SK-N-SH (cell line): ENCODE data around the gene DNAJC2. TPM values are rescaled to one million over a fixed set of nuclear protein-coding genes. Genes with fewer than 3 reads are reported as not detected.

Experiments used
- CTCF ChIA-PET: fragments of 300-600, 350-600 bp; formaldehyde crosslinking; extraction: SDS; loops from one replicate; lab custom pipeline; 2021; lab: Yijun Ruan, JAX
- POLR2A ChIA-PET: fragments of 350-600 bp; sonication (Branson Sonifier 250); formaldehyde crosslinking; extraction: SDS; loops from one replicate; lab custom pipeline; 2020; ENCODE audit warnings: antibody characterized with exemption, inconsistent platforms; lab: Yijun Ruan, JAX
- DNase-seq: peaks from one replicate; pipeline ENCODE4 v3.0.0; 2012
- H2AFZ ChIP-seq: fragments of 200-600 bp; sonication (generic); 2 replicates; pipeline ENCODE4 v1.8.1; 2016; ENCODE audit warnings: antibody characterized with exemption, mild to moderate bottlenecking, low read depth
- H3F3A ChIP-seq: fragments of 200-600 bp; sonication (generic); replicated peaks from 2 replicates; pipeline ENCODE3; 2016; ENCODE audit warnings: antibody characterized with exemption, mild to moderate bottlenecking; ENCODE audit not compliant: insufficient read depth
- H3K27ac ChIP-seq, 2 experiments: fragments of 200-500 bp in 1 of 2; fragments of 200-600 bp in 1 of 2; sonication (Bioruptor generic) in 1 of 2; sonication (generic), shearing (Covaris generic) in 1 of 2; 2 replicates each; pipeline versions ENCODE4 v1.5.1 to v1.6.1; 2014 to 2016; ENCODE audit warnings: low read depth in 2 of 2, inconsistent platforms in 1 of 2, low read length in 1 of 2, mild to moderate bottlenecking in 1 of 2, mixed read lengths in 1 of 2
- H3K27me3 ChIP-seq: fragments of 200-600 bp; sonication (generic), shearing (Covaris generic); 2 replicates; pipeline ENCODE4 v1.6.1; 2016; ENCODE audit warnings: mixed run types; ENCODE audit not compliant: insufficient read depth
- H3K36me3 ChIP-seq, 2 experiments: fragments of 200-500 bp in 1 of 2; fragments of 200-600 bp in 1 of 2; sonication (Bioruptor generic) in 1 of 2; sonication (generic) in 1 of 2; replicated peaks in 1 of 2; 2 replicates each; pipeline versions ENCODE3 to v1.5.1; 2014 to 2016; ENCODE audit warnings: low read length in 1 of 2, mild to moderate bottlenecking in 1 of 2; ENCODE audit not compliant: insufficient read depth in 2 of 2, control insufficient read depth in 1 of 2
- H3K4me1 ChIP-seq, 2 experiments: fragments of 200-500 bp in 1 of 2; fragments of 200-600 bp in 1 of 2; sonication (Bioruptor generic) in 1 of 2; sonication (generic), shearing (Covaris generic) in 1 of 2; 2 replicates each; pipeline versions ENCODE4 v1.5.1 to v1.6.1; 2014 to 2016; ENCODE audit warnings: low read depth in 1 of 2, low read length in 1 of 2, mixed run types in 1 of 2; ENCODE audit not compliant: insufficient read depth in 2 of 2, control insufficient read depth in 1 of 2
- H3K4me2 ChIP-seq: fragments of 200-600 bp; sonication (generic), shearing (Covaris generic); 2 replicates; pipeline ENCODE4 v1.6.1; 2017; ENCODE audit warnings: mixed run types
- H3K4me3 ChIP-seq, 2 experiments: fragments of 200-500 bp in 1 of 2; fragments of 200-600 bp in 1 of 2; sonication (Bioruptor generic) in 1 of 2; sonication (generic), shearing (Covaris generic) in 1 of 2; 2 replicates each; pipeline versions ENCODE4 v1.5.1 to v1.8.1; 2014 to 2016; ENCODE audit warnings: low read depth in 2 of 2, inconsistent platforms in 1 of 2, low read length in 1 of 2, mild to moderate bottlenecking in 1 of 2, mixed read lengths in 1 of 2, moderate library complexity in 1 of 2
- H3K79me2 ChIP-seq: fragments of 200-600 bp; sonication (generic); 2 replicates; pipeline ENCODE4 v1.8.1; 2017; ENCODE audit warnings: mild to moderate bottlenecking; ENCODE audit not compliant: insufficient read depth
- H3K9ac ChIP-seq: fragments of 200-600 bp; sonication (generic); 2 replicates; pipeline ENCODE4 v1.6.1; 2017; ENCODE audit warnings: mixed run types
- H3K9me2 ChIP-seq: fragments of 200-600 bp; sonication (generic); 2 replicates; pipeline ENCODE4 v1.6.1; 2017; ENCODE audit warnings: mixed run types
- H3K9me3 ChIP-seq: fragments of 200-600 bp; sonication (generic); 2 replicates; pipeline ENCODE4 v1.6.1; 2017; ENCODE audit warnings: mixed run types, mild to moderate bottlenecking, moderate library complexity
- H4K20me1 ChIP-seq: fragments of 200-600 bp; sonication (generic); 2 replicates; pipeline ENCODE4 v1.6.1; 2017; ENCODE audit warnings: mild to moderate bottlenecking, mixed run types; ENCODE audit not compliant: insufficient read depth
- CHD2 ChIP-seq: fragments of 150-350 bp; IDR thresholded peaks from 2 replicates; pipeline ENCODE4 v1.6.1; 2018; ENCODE audit warnings: low read length; ENCODE audit not compliant: partially characterized antibody
- ELF1 ChIP-seq: IDR thresholded peaks from 2 replicates; pipeline ENCODE4 v1.4.0; 2012
- EZH2phosphoT487 ChIP-seq: fragments of 200-600 bp; sonication (generic); IDR thresholded peaks from 2 replicates; pipeline ENCODE4 v1.6.1; 2017; ENCODE audit warnings: low read depth, mixed run types, mild to moderate bottlenecking, antibody characterized with exemption, moderate library complexity, borderline replicate concordance
- FOSL2 ChIP-seq: IDR thresholded peaks from 2 replicates; pipeline ENCODE4 v1.4.0; 2012; ENCODE audit warnings: low read depth, mild to moderate bottlenecking, moderate library complexity, borderline replicate concordance
- FOXJ3 ChIP-seq: sonication (generic); formaldehyde crosslinking; IDR thresholded peaks from 2 replicates; pipeline ENCODE4 v1.5.1; 2020; ENCODE audit warnings: mild to moderate bottlenecking, missing genetic modification reagents
- GATA2 ChIP-seq: sonication (generic); formaldehyde crosslinking; IDR thresholded peaks from 2 replicates; pipeline ENCODE4 v1.5.0; 2020; ENCODE audit warnings: mild to moderate bottlenecking, missing genetic modification reagents
- MXI1 ChIP-seq: IDR thresholded peaks from 2 replicates; pipeline ENCODE4 v1.6.1; 2012; ENCODE audit warnings: mild to moderate bottlenecking, low read depth, low read length, improper control_type of control experiment
- NFIC ChIP-seq: IDR thresholded peaks from 2 replicates; pipeline ENCODE4 v1.4.0; 2012; ENCODE audit warnings: borderline replicate concordance
- RAD21 ChIP-seq: IDR thresholded peaks from 2 replicates; pipeline ENCODE4 v1.6.1; 2012; ENCODE audit warnings: mild to moderate bottlenecking, low read length
- RCOR1 ChIP-seq: fragments of 150-350 bp; IDR thresholded peaks from 2 replicates; pipeline ENCODE4 v1.6.1; 2017; ENCODE audit warnings: antibody characterized with exemption, low read length
- RFX5 ChIP-seq: IDR thresholded peaks from 2 replicates; pipeline ENCODE4 v1.6.1; 2012; ENCODE audit warnings: mild to moderate bottlenecking, improper control_type of control experiment, low read length
- RXRA ChIP-seq: IDR thresholded peaks from 2 replicates; pipeline ENCODE4 v1.4.0; 2012; ENCODE audit warnings: low read depth, mild to moderate bottlenecking, borderline replicate concordance
- YY1 ChIP-seq: IDR thresholded peaks from 2 replicates; pipeline ENCODE4 v1.4.0; 2012; ENCODE audit warnings: low read depth, mild to moderate bottlenecking
- WGBS: methylation state at CpG from one replicate; pipeline ENCODE4 v1.1.6; 2017; ENCODE audit warnings: low lambda C conversion rate; 5-methylcytosine and 5-hydroxymethylcytosine counted together
- polyA plus RNA-seq, 3 experiments: library from polyadenylated mRNA; depleted of rRNA; stranded (reverse); fragments of >200 nt; gene quantifications; 2 replicates each; pipeline ENCODE4 v1.2.3, GENCODE V29; 2012
- TF ChIP-seq, protein P1 (sequence below): fragments of 200-600 bp; sonication (generic); IDR thresholded peaks from 2 replicates; pipeline ENCODE4 v1.6.1; 2017; ENCODE audit warnings: antibody characterized with exemption, mild to moderate bottlenecking, moderate library complexity
- TF ChIP-seq, protein P2 (sequence below): IDR thresholded peaks from 2 replicates; pipeline ENCODE4 v1.4.0; 2012; ENCODE audit warnings: low read depth, borderline replicate concordance
- TF ChIP-seq, protein P3 (sequence below): IDR thresholded peaks from 2 replicates; pipeline ENCODE4 v1.4.0; 2012; ENCODE audit warnings: low read depth, borderline replicate concordance
- TF ChIP-seq, protein P4 (sequence below): IDR thresholded peaks from 2 replicates; pipeline ENCODE4; 2012
- TF ChIP-seq, protein P5 (sequence below): fragments of 150-350 bp; IDR thresholded peaks from 2 replicates; pipeline ENCODE4 v1.6.1; 2016; ENCODE audit warnings: mild to moderate bottlenecking, low read depth, low read length
- TF ChIP-seq, protein P6 (sequence below): IDR thresholded peaks from 2 replicates; pipeline ENCODE4 v1.4.0; 2012; ENCODE audit warnings: low read depth

The DNAJC2 gene
- polyA plus RNA-seq, 1 of the 3 experiments (the other 2 are of a cell fraction): 18.9 TPM

DNA sequence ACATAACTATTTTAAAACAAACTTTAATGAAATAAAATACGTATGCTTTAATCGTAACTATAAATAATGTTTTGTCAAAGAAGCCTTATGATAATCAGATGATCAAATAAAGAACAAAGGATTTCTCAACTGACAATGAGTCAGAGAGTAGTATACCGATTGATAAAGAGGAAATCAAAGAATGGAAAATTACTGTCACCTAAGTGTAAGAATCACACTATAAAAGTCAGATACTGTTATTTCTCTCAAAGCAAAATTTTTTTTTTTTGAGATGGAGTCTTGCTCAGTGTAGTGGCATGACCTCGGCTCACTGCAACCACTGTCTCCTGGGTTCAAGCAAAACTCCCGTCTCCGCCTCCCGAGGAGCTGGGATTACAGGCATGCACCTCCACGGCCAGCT is 18.8 kb downstream of the DNAJC2 start:
- peaks cover 64 to 80% of the 10 kb centered on the region in 2 experiments for H3K36me3 ChIP-seq
- ChIA-PET POLR2A (no interaction called here), CTCF (interaction anchor here (1.3 to 1.7 kb wide), 2 partner anchors 15 to 81 kb away, joined by 3 to 4 read pairs; no protein-coding TSS in a partner anchor)
- peaks cover 15% of the 10 kb centered on the region; the same call in 1 of the 2 replicates for H3K79me2 ChIP-seq
- no peak overlapping the region for H3K4me3 ChIP-seq
- no peaks in the 10 kb centered on the region for H4K20me1 ChIP-seq
- H3K4me2 ChIP-seq: no peak overlapping the region
- H3K9me2 ChIP-seq: no peaks in the 10 kb centered on the region
- no peaks in the 10 kb centered on the region for H3K27me3 ChIP-seq
- no peaks in the 10 kb centered on the region for H3K4me1 ChIP-seq
- no peaks in the 10 kb centered on the region for H3K9me3 ChIP-seq
- no peak overlapping the region for H3K27ac ChIP-seq
- no peak for DNase-seq
- H3F3A ChIP-seq: peaks cover 45% of the 10 kb centered on the region
- 96% methylated on average over 8 of the region's 8 CpGs for WGBS
- no peak overlapping the region for H3K9ac ChIP-seq
- TF ChIP-seq CHD2 (no peak), YY1 (no peak), RCOR1 (no peak), RXRA (no peak), EZH2phosphoT487 (no peak), ELF1 (no peak), RFX5 (no peak), FOXJ3 (CRISPR knock-in tag) (no peak), NFIC (no peak), RAD21 (no peak), FOSL2 (no peak), MXI1 (no peak), GATA2 (no peak)
- TF ChIP-seq, protein P1, sequence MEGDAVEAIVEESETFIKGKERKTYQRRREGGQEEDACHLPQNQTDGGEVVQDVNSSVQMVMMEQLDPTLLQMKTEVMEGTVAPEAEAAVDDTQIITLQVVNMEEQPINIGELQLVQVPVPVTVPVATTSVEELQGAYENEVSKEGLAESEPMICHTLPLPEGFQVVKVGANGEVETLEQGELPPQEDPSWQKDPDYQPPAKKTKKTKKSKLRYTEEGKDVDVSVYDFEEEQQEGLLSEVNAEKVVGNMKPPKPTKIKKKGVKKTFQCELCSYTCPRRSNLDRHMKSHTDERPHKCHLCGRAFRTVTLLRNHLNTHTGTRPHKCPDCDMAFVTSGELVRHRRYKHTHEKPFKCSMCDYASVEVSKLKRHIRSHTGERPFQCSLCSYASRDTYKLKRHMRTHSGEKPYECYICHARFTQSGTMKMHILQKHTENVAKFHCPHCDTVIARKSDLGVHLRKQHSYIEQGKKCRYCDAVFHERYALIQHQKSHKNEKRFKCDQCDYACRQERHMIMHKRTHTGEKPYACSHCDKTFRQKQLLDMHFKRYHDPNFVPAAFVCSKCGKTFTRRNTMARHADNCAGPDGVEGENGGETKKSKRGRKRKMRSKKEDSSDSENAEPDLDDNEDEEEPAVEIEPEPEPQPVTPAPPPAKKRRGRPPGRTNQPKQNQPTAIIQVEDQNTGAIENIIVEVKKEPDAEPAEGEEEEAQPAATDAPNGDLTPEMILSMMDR: no peak
- TF ChIP-seq, protein P2, sequence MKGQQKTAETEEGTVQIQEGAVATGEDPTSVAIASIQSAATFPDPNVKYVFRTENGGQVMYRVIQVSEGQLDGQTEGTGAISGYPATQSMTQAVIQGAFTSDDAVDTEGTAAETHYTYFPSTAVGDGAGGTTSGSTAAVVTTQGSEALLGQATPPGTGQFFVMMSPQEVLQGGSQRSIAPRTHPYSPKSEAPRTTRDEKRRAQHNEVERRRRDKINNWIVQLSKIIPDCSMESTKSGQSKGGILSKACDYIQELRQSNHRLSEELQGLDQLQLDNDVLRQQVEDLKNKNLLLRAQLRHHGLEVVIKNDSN: no peak
- TF ChIP-seq, protein P3, sequence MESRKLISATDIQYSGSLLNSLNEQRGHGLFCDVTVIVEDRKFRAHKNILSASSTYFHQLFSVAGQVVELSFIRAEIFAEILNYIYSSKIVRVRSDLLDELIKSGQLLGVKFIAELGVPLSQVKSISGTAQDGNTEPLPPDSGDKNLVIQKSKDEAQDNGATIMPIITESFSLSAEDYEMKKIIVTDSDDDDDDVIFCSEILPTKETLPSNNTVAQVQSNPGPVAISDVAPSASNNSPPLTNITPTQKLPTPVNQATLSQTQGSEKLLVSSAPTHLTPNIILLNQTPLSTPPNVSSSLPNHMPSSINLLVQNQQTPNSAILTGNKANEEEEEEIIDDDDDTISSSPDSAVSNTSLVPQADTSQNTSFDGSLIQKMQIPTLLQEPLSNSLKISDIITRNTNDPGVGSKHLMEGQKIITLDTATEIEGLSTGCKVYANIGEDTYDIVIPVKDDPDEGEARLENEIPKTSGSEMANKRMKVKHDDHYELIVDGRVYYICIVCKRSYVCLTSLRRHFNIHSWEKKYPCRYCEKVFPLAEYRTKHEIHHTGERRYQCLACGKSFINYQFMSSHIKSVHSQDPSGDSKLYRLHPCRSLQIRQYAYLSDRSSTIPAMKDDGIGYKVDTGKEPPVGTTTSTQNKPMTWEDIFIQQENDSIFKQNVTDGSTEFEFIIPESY: no peak
- TF ChIP-seq, protein P4, sequence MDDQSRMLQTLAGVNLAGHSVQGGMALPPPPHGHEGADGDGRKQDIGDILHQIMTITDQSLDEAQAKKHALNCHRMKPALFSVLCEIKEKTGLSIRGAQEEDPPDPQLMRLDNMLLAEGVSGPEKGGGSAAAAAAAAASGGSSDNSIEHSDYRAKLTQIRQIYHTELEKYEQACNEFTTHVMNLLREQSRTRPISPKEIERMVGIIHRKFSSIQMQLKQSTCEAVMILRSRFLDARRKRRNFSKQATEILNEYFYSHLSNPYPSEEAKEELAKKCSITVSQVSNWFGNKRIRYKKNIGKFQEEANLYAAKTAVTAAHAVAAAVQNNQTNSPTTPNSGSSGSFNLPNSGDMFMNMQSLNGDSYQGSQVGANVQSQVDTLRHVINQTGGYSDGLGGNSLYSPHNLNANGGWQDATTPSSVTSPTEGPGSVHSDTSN: no peak
- TF ChIP-seq, protein P5, sequence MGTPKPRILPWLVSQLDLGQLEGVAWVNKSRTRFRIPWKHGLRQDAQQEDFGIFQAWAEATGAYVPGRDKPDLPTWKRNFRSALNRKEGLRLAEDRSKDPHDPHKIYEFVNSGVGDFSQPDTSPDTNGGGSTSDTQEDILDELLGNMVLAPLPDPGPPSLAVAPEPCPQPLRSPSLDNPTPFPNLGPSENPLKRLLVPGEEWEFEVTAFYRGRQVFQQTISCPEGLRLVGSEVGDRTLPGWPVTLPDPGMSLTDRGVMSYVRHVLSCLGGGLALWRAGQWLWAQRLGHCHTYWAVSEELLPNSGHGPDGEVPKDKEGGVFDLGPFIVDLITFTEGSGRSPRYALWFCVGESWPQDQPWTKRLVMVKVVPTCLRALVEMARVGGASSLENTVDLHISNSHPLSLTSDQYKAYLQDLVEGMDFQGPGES: no peak
- TF ChIP-seq, protein P6, sequence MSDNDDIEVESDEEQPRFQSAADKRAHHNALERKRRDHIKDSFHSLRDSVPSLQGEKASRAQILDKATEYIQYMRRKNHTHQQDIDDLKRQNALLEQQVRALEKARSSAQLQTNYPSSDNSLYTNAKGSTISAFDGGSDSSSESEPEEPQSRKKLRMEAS: no peak
- no peak overlapping the region for H2AFZ ChIP-seq
